Ishikawa (cell line): ENCODE results near the gene ADGRG1.

Experiments used
- CEBPB ChIP-seq: IDR thresholded peaks from 2 replicates; pipeline ENCODE4 v1.6.1; 2012
- CREB1 ChIP-seq: IDR thresholded peaks from 2 replicates; pipeline ENCODE4 v1.6.1; 2012; ENCODE audit warnings: low read depth
- EGR1 ChIP-seq: IDR thresholded peaks from 2 replicates; pipeline ENCODE4 v1.6.1; 2012
- EP300 ChIP-seq: IDR thresholded peaks from 2 replicates; pipeline ENCODE4 v1.6.1; 2012; ENCODE audit warnings: borderline replicate concordance
- FOXM1 ChIP-seq: IDR thresholded peaks from 2 replicates; pipeline ENCODE4 v1.6.1; 2012; ENCODE audit warnings: low read depth, borderline replicate concordance
- NFIC ChIP-seq: IDR thresholded peaks from 2 replicates; pipeline ENCODE4 v1.6.1; 2012
- RAD21 ChIP-seq: IDR thresholded peaks from 2 replicates; pipeline ENCODE4 v1.6.1; 2012; ENCODE audit warnings: low read depth
- TAF1 ChIP-seq: IDR thresholded peaks from 2 replicates; pipeline ENCODE4 v1.6.1; 2012; ENCODE audit warnings: low read depth, mild to moderate bottlenecking
- TCF12 ChIP-seq: IDR thresholded peaks from 2 replicates; pipeline ENCODE4 v1.6.1; 2012; ENCODE audit warnings: low read depth
- TEAD4 ChIP-seq: IDR thresholded peaks from 2 replicates; pipeline ENCODE4 v1.6.1; 2012
- YY1 ChIP-seq: IDR thresholded peaks from 2 replicates; pipeline ENCODE4 v1.6.1; 2012; ENCODE audit warnings: low read depth
- ZBTB7A ChIP-seq: IDR thresholded peaks from 2 replicates; pipeline ENCODE4 v1.6.1; 2012; ENCODE audit warnings: low read depth
- TF ChIP-seq, protein P1 (sequence below): IDR thresholded peaks from 2 replicates; pipeline ENCODE4 v1.6.1; 2012
- TF ChIP-seq, protein P2 (sequence below): IDR thresholded peaks from 2 replicates; pipeline ENCODE4 v1.6.1; 2012
- TF ChIP-seq, protein P3 (sequence below): IDR thresholded peaks from 2 replicates; pipeline ENCODE4 v1.6.1; 2012; ENCODE audit warnings: low read depth, mild to moderate bottlenecking

The ADGRG1 gene

DNA sequence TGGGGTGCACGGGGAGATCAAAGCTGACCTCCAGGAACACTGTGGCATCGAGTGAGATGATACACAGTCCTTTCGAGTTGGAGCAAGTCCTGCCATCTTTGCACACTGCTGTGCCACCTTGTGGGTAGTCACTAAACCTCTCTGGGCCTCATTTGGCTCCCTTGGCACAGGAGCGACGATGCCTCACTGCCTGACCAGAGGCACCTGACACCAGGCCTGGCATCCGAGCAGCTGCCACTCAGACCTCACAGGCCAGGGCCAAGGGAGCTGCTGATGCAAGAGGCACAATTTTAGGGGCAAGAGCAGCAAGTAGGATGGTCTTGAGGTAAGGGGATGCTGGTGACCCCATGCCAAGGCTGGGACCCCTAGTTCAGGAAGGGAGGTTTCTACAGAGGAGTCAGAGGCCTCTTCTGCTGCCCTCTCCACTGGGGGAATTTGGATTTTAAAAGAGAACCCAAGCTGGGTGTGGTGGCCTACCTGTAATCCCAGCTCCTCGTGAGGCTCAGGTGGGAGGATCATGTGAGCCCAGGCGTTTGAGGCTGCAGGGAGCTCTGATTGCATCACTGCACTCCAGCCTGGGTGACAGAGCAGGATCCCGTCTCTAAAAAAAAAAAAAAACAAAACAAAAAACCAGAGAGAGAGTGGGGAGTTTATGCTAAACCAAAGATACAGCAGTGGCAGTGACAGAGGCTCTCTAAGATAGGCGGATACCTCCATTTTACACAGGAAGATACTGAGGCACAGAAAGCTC lies 6.7 kb upstream of the ADGRG1 start:
- TF ChIP-seq NFIC (no peak), ZBTB7A (no peak), TCF12 (peak; percentile 44; the same call in 1 of the 2 replicates), TEAD4 (no peak), YY1 (no peak), RAD21 (no peak), EGR1 (no peak), CREB1 (no peak), CEBPB (peak; percentile 92), EP300 (peak; percentile 40; the same call in 1 of the 2 replicates), TAF1 (0 out of 2 replicates have a peak, but pooled peaks have one; percentile 15), FOXM1 (no peak)
- TF ChIP-seq, protein P1, sequence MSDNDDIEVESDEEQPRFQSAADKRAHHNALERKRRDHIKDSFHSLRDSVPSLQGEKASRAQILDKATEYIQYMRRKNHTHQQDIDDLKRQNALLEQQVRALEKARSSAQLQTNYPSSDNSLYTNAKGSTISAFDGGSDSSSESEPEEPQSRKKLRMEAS = peak; percentile 81
- TF ChIP-seq, protein P2, sequence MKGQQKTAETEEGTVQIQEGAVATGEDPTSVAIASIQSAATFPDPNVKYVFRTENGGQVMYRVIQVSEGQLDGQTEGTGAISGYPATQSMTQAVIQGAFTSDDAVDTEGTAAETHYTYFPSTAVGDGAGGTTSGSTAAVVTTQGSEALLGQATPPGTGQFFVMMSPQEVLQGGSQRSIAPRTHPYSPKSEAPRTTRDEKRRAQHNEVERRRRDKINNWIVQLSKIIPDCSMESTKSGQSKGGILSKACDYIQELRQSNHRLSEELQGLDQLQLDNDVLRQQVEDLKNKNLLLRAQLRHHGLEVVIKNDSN = peak; percentile 83

DNA sequence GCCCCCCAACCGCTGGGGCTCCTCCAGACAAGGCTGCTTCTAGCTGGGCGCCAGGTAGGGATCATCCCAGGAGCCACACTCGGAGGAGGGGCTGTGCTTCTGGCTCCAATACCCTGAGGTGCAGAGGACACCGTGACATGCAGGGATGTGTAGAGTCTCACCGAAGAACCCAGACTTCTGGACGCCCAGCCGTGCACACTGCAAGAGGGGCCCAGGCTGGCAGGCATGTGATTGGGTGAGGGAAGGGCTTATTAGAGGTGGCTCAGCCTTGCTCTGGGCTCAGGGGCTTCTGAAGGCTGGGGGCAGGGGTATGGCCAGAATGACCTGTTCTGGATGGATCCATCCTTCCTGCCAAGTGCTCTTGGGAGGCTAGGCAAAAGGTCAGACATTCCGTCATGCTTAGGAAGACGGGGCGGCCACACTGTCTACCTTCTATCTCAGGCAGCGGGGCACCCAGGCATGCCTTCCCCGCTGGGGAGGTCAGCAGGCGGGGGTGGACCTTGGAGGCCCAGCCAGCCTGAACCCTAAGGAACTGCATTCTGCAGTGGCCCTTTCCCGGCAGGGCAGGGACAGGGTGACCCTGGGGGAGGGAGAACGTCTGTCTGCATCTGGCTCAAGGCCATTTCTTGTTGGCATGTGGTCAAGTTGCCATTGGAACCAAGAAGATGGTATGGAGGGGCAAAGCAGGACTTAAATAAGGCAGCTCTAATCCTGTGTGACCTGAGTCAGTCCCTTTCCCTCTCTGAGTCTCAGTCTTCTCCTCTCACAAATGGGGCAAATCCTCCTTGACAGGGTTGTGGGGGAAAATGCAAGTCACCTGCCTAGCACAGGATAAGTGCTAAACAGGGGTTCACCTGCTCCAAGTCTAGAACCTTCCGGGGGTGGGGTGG lies 5.8 kb upstream of the ADGRG1 start:
- TF ChIP-seq, protein P1 = no peak; the same call in none of the 2 replicates
- TF ChIP-seq, protein P2 = no peak; the same call in 1 of the 2 replicates
- peak; percentile 97 for TF ChIP-seq NFIC
- 0 out of 2 replicates have a peak, but pooled peaks have one; percentile 3 for TF ChIP-seq TAF1
- TF ChIP-seq TEAD4 = peak; percentile 82
- TF ChIP-seq TCF12 = peak; percentile 93
- peak; percentile 17; the same call in 1 of the 2 replicates for TF ChIP-seq RAD21
- TF ChIP-seq FOXM1 = peak; percentile 85; the same call in 1 of the 2 replicates
- TF ChIP-seq EGR1 = peak; percentile 91
- peak; percentile 46 for TF ChIP-seq ZBTB7A
- TF ChIP-seq CREB1 = no peak
- TF ChIP-seq, protein P3, sequence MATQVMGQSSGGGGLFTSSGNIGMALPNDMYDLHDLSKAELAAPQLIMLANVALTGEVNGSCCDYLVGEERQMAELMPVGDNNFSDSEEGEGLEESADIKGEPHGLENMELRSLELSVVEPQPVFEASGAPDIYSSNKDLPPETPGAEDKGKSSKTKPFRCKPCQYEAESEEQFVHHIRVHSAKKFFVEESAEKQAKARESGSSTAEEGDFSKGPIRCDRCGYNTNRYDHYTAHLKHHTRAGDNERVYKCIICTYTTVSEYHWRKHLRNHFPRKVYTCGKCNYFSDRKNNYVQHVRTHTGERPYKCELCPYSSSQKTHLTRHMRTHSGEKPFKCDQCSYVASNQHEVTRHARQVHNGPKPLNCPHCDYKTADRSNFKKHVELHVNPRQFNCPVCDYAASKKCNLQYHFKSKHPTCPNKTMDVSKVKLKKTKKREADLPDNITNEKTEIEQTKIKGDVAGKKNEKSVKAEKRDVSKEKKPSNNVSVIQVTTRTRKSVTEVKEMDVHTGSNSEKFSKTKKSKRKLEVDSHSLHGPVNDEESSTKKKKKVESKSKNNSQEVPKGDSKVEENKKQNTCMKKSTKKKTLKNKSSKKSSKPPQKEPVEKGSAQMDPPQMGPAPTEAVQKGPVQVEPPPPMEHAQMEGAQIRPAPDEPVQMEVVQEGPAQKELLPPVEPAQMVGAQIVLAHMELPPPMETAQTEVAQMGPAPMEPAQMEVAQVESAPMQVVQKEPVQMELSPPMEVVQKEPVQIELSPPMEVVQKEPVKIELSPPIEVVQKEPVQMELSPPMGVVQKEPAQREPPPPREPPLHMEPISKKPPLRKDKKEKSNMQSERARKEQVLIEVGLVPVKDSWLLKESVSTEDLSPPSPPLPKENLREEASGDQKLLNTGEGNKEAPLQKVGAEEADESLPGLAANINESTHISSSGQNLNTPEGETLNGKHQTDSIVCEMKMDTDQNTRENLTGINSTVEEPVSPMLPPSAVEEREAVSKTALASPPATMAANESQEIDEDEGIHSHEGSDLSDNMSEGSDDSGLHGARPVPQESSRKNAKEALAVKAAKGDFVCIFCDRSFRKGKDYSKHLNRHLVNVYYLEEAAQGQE = no peak
- peak; percentile 27; the same call in 1 of the 2 replicates for TF ChIP-seq CEBPB
- TF ChIP-seq YY1 = peak; percentile 54
- TF ChIP-seq EP300 = peak; percentile 95

DNA sequence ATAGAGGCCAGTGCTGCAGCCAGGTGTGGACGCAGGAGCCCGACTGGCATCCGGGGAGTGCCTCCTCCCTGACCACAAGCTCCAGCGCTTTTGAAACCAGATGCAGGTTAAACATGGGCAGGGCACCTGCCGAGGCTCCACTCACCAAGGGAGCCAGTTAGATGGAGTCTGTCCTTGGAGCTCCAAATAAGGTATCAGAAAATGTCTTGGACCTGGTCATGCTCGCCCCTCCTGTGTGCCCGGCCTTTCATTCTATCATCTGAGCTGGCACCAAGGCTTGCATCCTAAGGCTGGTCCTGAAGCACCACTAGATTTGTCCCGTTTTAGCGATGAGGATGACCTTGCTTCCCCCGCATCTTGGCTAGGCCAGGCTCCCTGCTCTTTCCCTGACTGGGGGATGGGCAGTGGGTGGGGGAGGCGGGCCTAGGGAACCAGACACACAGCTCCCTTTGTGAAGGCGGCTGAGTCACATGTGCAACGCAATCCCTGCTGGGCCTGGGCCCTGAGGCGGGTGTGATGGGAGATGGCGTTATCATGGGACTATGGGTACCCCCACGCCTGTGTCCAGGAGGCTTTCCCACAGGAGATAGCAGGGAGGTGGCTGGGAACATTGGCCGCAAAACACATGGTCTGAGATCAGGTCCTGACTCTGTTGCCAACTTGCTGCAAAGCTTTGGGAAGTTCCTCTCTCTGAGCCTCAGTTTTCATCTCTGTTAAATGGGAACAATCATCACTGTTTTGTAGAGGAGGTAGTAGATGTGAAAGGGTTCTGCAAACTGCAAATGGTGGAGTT lies 5.0 kb upstream of the ADGRG1 start:
- TF ChIP-seq, protein P2 = peak; percentile 84
- TF ChIP-seq YY1 (0 out of 2 replicates have a peak, but pooled peaks have one; percentile 12), FOXM1 (no peak), RAD21 (no peak; the same call in 1 of the 2 replicates), EGR1 (no peak), NFIC (no peak), TAF1 (0 out of 2 replicates have a peak, but pooled peaks have one; percentile 3), EP300 (no peak), ZBTB7A (no peak), CREB1 (no peak; the same call in 1 of the 2 replicates), TCF12 (no peak), TEAD4 (peak; percentile 37; the same call in 1 of the 2 replicates), CEBPB (0 out of 2 replicates have a peak, but pooled peaks have one; percentile 2)
- TF ChIP-seq, protein P3 = no peak
- TF ChIP-seq, protein P1 = peak; percentile 15
